ENCODE measurements around the gene SMARCA5. TPM values are rescaled to one million over a fixed set of nuclear protein-coding genes. Genes with fewer than 3 reads are reported as not detected.

SMARCA5 gene
- total RNA-seq, 1 donor from 2014 or later: 41.6 TPM

Other genes with a start within 250 kb of the SMARCA5 start
- gene GAB1, start 176.8 kb upstream of the SMARCA5 start, total RNA-seq: 7.9 and 10.3 TPM in 2 replicates
- not detected in 2 replicates for gene FREM3, start 187.0 kb downstream of the SMARCA5 start, total RNA-seq